ENCODE measurements around the gene BPIFA3.

DNA sequence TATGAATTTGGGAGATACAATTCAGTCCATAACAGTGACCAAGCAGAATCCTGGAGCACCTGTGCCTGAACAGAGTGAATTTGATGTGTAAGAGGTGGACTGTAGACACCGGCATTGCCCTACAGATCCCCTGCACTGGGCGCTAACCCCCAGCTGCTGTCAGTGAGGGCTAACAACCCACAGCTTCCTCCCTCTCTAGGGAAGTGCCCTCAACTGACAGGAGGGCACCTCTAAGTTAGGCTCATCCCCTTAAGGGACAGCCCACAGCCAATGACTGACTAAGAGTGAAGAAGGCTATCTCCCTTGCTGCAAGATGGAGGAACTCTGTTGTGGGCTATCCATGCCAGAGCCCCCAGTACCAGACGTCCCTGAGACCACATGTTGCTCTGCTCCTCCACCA is 50.5 kb downstream of the BPIFA3 start:
- no peak for TF ChIP-seq SIN3B (IDR thresholded peaks at IDR 0.05; ENCODE audit: low read length)
- TF ChIP-seq, protein P1, sequence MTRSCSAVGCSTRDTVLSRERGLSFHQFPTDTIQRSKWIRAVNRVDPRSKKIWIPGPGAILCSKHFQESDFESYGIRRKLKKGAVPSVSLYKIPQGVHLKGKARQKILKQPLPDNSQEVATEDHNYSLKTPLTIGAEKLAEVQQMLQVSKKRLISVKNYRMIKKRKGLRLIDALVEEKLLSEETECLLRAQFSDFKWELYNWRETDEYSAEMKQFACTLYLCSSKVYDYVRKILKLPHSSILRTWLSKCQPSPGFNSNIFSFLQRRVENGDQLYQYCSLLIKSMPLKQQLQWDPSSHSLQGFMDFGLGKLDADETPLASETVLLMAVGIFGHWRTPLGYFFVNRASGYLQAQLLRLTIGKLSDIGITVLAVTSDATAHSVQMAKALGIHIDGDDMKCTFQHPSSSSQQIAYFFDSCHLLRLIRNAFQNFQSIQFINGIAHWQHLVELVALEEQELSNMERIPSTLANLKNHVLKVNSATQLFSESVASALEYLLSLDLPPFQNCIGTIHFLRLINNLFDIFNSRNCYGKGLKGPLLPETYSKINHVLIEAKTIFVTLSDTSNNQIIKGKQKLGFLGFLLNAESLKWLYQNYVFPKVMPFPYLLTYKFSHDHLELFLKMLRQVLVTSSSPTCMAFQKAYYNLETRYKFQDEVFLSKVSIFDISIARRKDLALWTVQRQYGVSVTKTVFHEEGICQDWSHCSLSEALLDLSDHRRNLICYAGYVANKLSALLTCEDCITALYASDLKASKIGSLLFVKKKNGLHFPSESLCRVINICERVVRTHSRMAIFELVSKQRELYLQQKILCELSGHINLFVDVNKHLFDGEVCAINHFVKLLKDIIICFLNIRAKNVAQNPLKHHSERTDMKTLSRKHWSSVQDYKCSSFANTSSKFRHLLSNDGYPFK (CRISPR knock-in tag; IDR thresholded peaks at IDR 0.05; ENCODE audit: borderline replicate concordance), result no peak
- TF ChIP-seq, protein P2, sequence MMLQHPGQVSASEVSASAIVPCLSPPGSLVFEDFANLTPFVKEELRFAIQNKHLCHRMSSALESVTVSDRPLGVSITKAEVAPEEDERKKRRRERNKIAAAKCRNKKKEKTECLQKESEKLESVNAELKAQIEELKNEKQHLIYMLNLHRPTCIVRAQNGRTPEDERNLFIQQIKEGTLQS (CRISPR knock-in tag; IDR thresholded peaks at IDR 0.05), result no peak
- no peak for TF ChIP-seq ZFX (CRISPR knock-in tag; IDR thresholded peaks at IDR 0.05; ENCODE audit: low read depth)
- no peak for TF ChIP-seq PLSCR1 (CRISPR knock-in tag; IDR thresholded peaks at IDR 0.05; ENCODE audit: borderline replicate concordance)
- no peak for TF ChIP-seq ZNF143 (CRISPR knock-in tag; IDR thresholded peaks at IDR 0.05)
- TF ChIP-seq SMC3 (IDR thresholded peaks at IDR 0.05; ENCODE audit: low read length), result no peak
- TF ChIP-seq PPARG (CRISPR knock-in tag; conservative IDR thresholded peaks at IDR 0.05), result no peak

Measured in HepG2 (cell line).